ENCODE measurements around the gene ESRRA.

Gene ESRRA

DNA sequence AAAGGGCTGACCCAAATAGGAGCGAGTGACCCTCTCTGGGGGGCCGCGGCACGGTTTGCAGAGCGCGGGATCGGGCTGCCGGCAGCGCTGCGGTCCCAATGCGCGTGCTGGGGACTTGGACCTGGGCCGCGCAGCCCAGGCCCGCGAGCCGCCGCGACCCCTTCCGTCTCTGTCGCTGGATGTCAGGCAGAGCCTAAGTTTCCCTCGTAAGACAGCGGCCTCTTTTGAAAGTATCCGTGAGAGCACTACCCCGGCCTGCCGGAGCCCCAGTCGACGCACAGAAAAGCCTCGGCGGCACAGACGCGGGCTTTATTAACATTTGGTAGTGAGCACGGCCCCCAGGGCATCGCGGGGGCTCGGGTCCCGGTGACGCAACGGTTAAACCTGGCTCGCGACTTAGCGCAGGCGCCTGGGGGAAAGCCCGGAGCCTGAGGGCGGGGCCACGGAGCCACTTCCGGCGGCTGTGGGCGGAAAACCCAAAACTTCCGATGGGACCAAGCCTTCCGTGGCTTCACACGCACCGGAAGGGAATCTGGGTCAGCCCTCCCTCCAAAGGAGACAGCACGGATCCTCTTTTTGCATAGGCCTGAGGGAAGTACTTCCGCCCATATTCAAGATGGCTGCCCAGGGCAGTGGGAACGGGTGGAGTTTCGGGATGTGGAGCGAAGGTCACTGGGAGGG is 35.6 kb upstream of the ESRRA start:
- in situ Hi-C loops (cut with HindIII; ENCODE audit: low sequenced_read_pairs), result no loop called here
- DNase-seq (ENCODE audit: low read depth, low spot score), result peak; percentile 100
- H3K4me3 ChIP-seq (ENCODE audit: low read depth, low read length), result peak overlapping the region; percentile 68
- TF ChIP-seq, protein P1, sequence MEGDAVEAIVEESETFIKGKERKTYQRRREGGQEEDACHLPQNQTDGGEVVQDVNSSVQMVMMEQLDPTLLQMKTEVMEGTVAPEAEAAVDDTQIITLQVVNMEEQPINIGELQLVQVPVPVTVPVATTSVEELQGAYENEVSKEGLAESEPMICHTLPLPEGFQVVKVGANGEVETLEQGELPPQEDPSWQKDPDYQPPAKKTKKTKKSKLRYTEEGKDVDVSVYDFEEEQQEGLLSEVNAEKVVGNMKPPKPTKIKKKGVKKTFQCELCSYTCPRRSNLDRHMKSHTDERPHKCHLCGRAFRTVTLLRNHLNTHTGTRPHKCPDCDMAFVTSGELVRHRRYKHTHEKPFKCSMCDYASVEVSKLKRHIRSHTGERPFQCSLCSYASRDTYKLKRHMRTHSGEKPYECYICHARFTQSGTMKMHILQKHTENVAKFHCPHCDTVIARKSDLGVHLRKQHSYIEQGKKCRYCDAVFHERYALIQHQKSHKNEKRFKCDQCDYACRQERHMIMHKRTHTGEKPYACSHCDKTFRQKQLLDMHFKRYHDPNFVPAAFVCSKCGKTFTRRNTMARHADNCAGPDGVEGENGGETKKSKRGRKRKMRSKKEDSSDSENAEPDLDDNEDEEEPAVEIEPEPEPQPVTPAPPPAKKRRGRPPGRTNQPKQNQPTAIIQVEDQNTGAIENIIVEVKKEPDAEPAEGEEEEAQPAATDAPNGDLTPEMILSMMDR (IDR thresholded peaks at IDR 0.05; ENCODE audit: low read depth, low read length), result no peak

GRCh38 chr11:64275031-64275800 is 30.1 kb upstream of the ESRRA start:
- in situ Hi-C loops (cut with HindIII; ENCODE audit: low sequenced_read_pairs), result no loop called here

DNA sequence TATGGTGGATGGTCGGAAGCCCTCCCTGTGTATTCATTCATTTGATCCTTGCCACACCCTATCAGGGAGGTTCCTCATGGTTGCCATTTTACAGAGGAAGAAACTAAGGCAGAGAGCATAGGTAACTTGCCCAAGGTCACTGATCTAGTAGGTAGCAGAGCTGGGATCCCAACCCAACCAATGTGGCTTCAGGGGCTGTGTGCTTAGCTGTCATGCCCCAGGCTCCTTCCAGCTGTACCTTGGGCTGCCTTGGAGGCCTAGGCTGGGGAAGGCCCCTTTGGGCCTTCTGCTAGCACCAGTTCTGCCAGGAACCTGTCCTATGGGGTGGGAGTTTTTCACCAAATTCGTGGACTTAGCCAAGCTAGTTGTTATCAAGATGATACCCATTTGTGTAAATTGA is 29.5 kb upstream of the ESRRA start:
- H3K4me3 ChIP-seq (ENCODE audit: low read depth, low read length), result no peak overlapping the region
- in situ Hi-C loops (cut with HindIII; ENCODE audit: low sequenced_read_pairs), result no loop called here
- TF ChIP-seq, protein P1 (IDR thresholded peaks at IDR 0.05; ENCODE audit: low read depth, low read length), result no peak
- DNase-seq (ENCODE audit: low read depth, low spot score), result no peak

More at GRCh38 chr11:64275031-64275800, 30.1 kb upstream of the ESRRA start:
- no peak overlapping the region for H3K4me3 ChIP-seq (ENCODE audit: low read depth, low read length)
- DNase-seq (ENCODE audit: low read depth, low spot score), result no peak
- TF ChIP-seq, protein P1 (IDR thresholded peaks at IDR 0.05; ENCODE audit: low read depth, low read length), result no peak

- TF ChIP-seq, protein P1 (IDR thresholded peaks at IDR 0.05; ENCODE audit: low read depth, low read length), result no peak
- in situ Hi-C loops (cut with HindIII; ENCODE audit: low sequenced_read_pairs), result no loop called here
- no peak overlapping the region for H3K4me3 ChIP-seq (ENCODE audit: low read depth, low read length)
- DNase-seq (ENCODE audit: low read depth, low spot score), result peak; percentile 30
Measured at GRCh38 chr11:64276653-64277431, 28.5 kb upstream of the ESRRA start.

- no peak for DNase-seq (ENCODE audit: low read depth, low spot score)
- no peak overlapping the region for H3K4me3 ChIP-seq (ENCODE audit: low read depth, low read length)
- in situ Hi-C loops (cut with HindIII; ENCODE audit: low sequenced_read_pairs), result no loop called here
- TF ChIP-seq, protein P1 (IDR thresholded peaks at IDR 0.05; ENCODE audit: low read depth, low read length), result no peak
Measured at GRCh38 chr11:64278576-64279190, 26.6 kb upstream of the ESRRA start.
